ENCODE data around the gene TIMM17B.
"Not testable (repeated sequence)": the region's sequence is repeated elsewhere in the genome, so short reads cannot be mapped to it uniquely, and the experiment has no call there.

Gene TIMM17B

GRCh38 chrX:48893556-48894348, 3.8 kb downstream of the TIMM17B start:
- no peak for DNase-seq

DNA sequence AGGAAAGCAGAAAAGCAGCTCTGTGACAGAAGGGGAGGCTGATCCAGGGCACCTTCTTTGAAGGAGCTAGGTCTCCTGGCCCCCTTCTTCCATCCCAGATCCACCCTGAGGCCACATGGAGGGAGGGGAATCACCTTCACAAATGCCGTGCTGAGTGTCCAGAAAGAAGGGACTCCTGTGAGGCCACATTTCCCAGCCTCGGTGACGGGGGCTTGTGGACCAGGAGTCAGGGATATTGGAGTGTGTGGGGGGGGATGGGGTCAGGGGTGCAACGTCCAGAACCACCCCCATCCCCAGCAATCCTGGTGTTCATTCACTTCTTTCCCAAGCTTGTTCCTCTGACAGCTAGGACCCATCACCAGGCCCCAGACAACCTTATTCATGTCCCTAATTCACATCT, 4.7 kb downstream of the TIMM17B start:
- DNase-seq = no peak

DNA sequence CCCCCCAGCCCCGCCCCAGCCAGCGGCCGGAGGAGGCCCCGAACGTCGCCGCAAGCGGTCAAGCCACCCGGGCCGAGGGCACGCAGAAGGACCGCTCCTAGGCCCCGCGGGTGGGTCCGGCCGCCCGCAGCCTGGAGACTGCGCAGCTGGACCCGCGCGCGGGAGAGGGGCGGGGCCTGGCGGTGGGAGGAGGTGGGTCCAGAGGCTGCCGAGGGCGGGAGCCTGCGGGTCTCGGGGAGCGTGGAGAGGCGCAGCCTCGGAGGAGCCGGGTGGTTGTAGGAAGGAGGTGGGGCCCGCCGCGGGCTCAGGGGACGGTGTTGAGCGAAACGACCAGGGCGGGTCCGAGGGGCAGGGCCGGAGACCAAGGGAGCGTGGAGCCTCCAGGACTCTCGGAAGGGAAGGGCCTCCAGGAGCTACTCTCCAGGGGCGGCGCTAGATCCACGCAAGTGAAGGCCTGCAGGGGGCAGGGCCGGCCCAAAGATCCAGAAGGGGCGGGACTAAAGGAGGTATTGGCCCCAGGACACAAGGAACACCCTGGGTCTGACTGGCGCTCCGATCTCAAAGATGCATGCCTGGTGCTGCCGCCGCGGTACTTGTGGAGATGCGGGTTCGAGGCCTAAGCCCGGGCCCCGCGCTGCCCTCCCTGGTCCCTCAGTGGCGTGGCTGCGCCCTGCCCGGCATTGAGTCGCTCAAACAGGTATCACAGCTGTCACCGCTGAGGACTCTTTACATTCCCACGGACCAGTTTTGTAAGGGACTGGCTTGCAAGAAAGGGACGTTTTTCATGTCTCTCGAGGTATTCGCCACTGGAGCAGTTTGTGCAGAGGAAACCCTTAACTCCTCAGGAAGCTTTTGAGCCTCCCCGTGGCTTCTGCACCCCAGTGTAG, 5.9 kb downstream of the TIMM17B start:
- peak; percentile 84 for DNase-seq

GRCh38 chrX:48890934-48891401, 6.6 kb downstream of the TIMM17B start:
- peak; percentile 28 for DNase-seq

GRCh38 chrX:48890296-48890925, 7.2 kb downstream of the TIMM17B start:
- DNase-seq = no peak

DNA sequence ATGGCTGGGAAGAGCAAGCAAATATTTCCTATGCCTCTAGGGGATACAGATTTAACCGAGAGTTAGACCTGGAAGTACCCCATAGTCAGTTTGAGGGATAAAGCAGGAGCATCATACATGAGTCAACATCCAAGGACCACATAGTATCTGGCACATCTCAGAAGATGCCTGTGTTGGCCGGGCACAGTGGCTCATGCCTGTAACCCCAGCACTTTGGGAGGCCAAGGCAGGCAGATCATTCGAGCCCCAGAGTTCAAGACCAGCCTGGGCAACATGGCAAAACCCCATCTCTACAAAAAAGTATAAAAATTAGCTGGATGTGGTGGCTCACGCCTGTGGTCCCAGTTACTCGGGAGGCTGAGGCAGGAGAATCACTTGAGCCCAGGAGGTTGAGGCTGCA, 11.0 kb downstream of the TIMM17B start:
- not testable (repeated sequence) for DNase-seq

DNA sequence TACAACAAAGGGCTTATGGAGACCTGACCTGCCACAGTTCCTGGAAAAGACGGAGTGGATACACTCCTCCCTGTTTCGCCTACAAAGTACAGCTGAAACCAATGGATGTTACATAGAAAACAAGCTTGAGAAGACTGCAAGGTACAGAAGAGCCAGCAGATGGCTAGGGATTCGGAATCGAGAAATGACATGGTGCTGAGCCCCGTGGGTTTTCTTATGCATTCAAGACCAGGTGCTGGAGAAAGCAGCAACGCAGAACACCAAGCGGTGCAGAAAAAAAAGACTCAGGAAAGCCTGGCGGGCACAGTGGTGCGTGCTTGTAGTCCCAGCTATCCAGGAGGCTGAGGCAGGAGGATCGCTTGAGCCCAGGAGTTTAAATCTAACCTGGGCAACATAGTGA, 13.8 kb downstream of the TIMM17B start:
- no peak for DNase-seq

GRCh38 chrX:48876944-48877343, 20.6 kb downstream of the TIMM17B start:
- DNase-seq = not testable (repeated sequence)

- DNase-seq = not testable (repeated sequence)
Measured at GRCh38 chrX:48872017-48872416, 25.6 kb downstream of the TIMM17B start.

DNA sequence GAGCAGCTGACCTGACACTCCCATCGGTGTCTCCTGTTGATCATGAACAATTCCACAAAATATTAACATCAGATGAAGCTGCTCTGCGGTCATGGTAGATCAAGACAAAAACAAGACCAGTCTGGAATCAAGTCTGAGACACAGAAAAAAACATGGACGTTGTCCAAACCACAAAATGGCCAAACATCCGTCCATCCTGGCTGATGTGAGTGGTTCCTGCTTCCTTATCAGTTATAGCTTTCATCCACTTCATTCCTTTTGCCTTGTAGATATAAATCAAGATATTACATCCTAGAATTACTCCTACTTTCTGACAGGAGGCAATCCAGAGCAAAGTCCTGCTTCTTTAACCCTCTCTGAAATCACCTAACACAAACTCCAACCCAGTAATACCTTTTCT, 33.4 kb downstream of the TIMM17B start:
- DNase-seq = no peak

GRCh38 chrX:48854898-48855297, 42.7 kb downstream of the TIMM17B start:
- DNase-seq = no peak

DNA sequence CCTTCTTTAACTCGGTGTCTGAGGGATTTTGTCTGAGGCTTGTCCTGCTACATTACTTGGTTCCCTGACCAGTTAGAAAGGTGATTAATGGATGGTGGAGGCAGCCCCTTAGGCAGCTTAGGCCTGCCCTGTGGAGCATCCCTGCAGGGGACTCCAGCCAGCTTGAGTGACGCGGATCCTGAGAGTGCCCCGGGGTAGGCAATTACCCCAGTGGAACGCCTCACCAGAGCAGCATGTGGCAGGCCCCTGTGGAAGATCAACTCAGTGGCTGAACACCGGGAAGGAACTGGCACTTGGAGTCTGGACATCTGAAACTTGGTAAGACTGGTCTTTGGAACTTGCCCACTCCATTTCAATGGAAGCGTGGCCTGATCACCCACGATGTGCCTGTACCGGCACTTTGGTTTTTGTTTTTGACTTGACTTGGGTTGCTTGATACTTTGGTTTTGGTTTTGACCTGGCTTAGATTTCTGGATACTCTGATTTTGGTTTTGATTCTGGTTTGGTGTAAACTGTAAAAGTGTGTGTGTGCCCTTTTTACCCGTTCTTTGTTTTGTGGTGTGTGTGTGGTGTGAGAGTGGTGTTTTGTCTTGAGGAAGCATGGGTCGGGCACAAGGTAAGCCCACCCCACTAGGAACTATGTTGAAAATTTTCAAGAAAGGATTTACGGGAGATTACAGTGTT, 43.3 kb downstream of the TIMM17B start:
- DNase-seq = not testable (repeated sequence)

- DNase-seq = not testable (repeated sequence)
Measured at GRCh38 chrX:48853494-48853893, 44.1 kb downstream of the TIMM17B start.

DNA sequence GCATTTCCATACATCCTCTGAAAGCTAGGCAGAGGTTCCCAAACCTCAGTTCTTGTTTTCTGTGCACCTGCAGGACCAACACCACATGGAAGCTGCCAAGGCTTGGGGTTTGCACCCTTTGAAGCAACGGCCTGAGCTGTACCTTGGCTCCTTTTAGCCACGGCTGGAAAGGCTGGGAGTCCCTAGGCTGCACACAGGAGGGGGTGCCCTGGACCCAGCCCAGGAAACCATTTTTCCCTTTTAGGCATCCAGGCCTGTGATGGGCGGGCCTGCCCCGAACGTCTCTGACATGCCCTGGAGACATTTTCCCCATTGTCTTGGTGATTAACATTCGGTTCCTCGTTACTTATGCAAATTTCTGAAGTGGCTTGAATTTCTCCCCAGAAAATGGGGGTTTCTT, 44.7 kb downstream of the TIMM17B start:
- DNase-seq = no peak

GRCh38 chrX:48848847-48849246, 48.7 kb downstream of the TIMM17B start:
- no peak for DNase-seq

Data from NCI-H510A (cell line).